Measurements from ENCODE around the gene PRR18. TPM values are rescaled to one million over a fixed set of nuclear protein-coding genes. Genes with fewer than 3 reads are reported as not detected.

The PRR18 gene
- total RNA-seq, 1 donor from 2014 or later: 0.60 TPM

- H3K27me3 Mint-ChIP-seq: no peaks in the 10 kb centered on the region
- H3K27ac Mint-ChIP-seq: no peak overlapping the region
- no peak for DNase-seq (ENCODE audit: low spot score, unreplicated experiment)
- no peaks in the 10 kb centered on the region for H3K9me3 Mint-ChIP-seq (ENCODE audit: low read depth)
- no peak for TF ChIP-seq CTCF (IDR thresholded peaks at IDR 0.05; ENCODE audit: unreplicated experiment)
- H3K4me3 Mint-ChIP-seq (ENCODE audit: low read depth): no peak overlapping the region
- peaks cover 3% of the 10 kb centered on the region for H3K36me3 Mint-ChIP-seq (ENCODE audit: insufficient read depth)
- no peaks in the 10 kb centered on the region for H3K4me1 Mint-ChIP-seq (ENCODE audit: low read depth)
Observed at GRCh38 chr6:166331503-166332415, 23.6 kb upstream of the PRR18 start.

- TF ChIP-seq CTCF (IDR thresholded peaks at IDR 0.05; ENCODE audit: unreplicated experiment): peak; percentile 28
- Mint-ChIP-seq H3K4me1 (ENCODE audit: low read depth) (no peaks in the 10 kb centered on the region), H3K9me3 (ENCODE audit: low read depth) (no peaks in the 10 kb centered on the region), H3K27me3 (no peaks in the 10 kb centered on the region), H3K4me3 (ENCODE audit: low read depth) (no peak overlapping the region), H3K27ac (no peak overlapping the region), H3K36me3 (ENCODE audit: insufficient read depth) (peaks cover 3% of the 10 kb centered on the region)
- DNase-seq (ENCODE audit: low spot score, unreplicated experiment): no peak
Observed at GRCh38 chr6:166330612-166331011, 22.4 kb upstream of the PRR18 start.

GRCh38 chr6:166325383-166326042 is 17.3 kb upstream of the PRR18 start:
- no peaks in the 10 kb centered on the region for H3K4me1 Mint-ChIP-seq (ENCODE audit: low read depth)
- H3K36me3 Mint-ChIP-seq (ENCODE audit: insufficient read depth): peaks cover 8% of the 10 kb centered on the region
- H3K27ac Mint-ChIP-seq: no peak overlapping the region
- H3K9me3 Mint-ChIP-seq (ENCODE audit: low read depth): no peaks in the 10 kb centered on the region
- no peak for DNase-seq (ENCODE audit: low spot score, unreplicated experiment)
- H3K4me3 Mint-ChIP-seq (ENCODE audit: low read depth): no peak overlapping the region
- no peaks in the 10 kb centered on the region for H3K27me3 Mint-ChIP-seq
- no peak for TF ChIP-seq CTCF (IDR thresholded peaks at IDR 0.05; ENCODE audit: unreplicated experiment)

- Mint-ChIP-seq H3K4me1 (ENCODE audit: low read depth) (no peaks in the 10 kb centered on the region), H3K4me3 (ENCODE audit: low read depth) (no peak overlapping the region), H3K27me3 (no peaks in the 10 kb centered on the region), H3K9me3 (ENCODE audit: low read depth) (no peaks in the 10 kb centered on the region), H3K27ac (no peak overlapping the region), H3K36me3 (ENCODE audit: insufficient read depth) (peaks cover 8% of the 10 kb centered on the region)
- no peak for DNase-seq (ENCODE audit: low spot score, unreplicated experiment)
- no peak for TF ChIP-seq CTCF (IDR thresholded peaks at IDR 0.05; ENCODE audit: unreplicated experiment)
Observed at GRCh38 chr6:166323395-166323794, 15.2 kb upstream of the PRR18 start.

GRCh38 chr6:166318649-166319600 is 10.7 kb upstream of the PRR18 start:
- no peaks in the 10 kb centered on the region for H3K9me3 Mint-ChIP-seq (ENCODE audit: low read depth)
- H3K27me3 Mint-ChIP-seq: no peaks in the 10 kb centered on the region
- no peak overlapping the region for H3K4me3 Mint-ChIP-seq (ENCODE audit: low read depth)
- peaks cover 5% of the 10 kb centered on the region for H3K4me1 Mint-ChIP-seq (ENCODE audit: low read depth)
- TF ChIP-seq CTCF (IDR thresholded peaks at IDR 0.05; ENCODE audit: unreplicated experiment): no peak
- H3K36me3 Mint-ChIP-seq (ENCODE audit: insufficient read depth): peaks cover 5% of the 10 kb centered on the region
- peak overlapping the region; percentile 6 for H3K27ac Mint-ChIP-seq
- DNase-seq (ENCODE audit: low spot score, unreplicated experiment): no peak
